Muscle layer of colon (tissue), 2 donors: ENCODE results near the gene PTBP3.
A peak's percentile ranks its signal among the peaks of the same experiment; 100 is the strongest.

Experiments
- H3K27ac ChIP-seq: one replicate; pipeline ENCODE4 v1.7.0; 2013; ENCODE audit warnings: low read depth, mild to moderate bottlenecking, low read length, moderate library complexity
- H3K27me3 ChIP-seq, 2 donors: one replicate each; pipeline ENCODE4 v1.7.0; 2013; ENCODE audit warnings: low read length in 2 of 2, mild to moderate bottlenecking in 2 of 2; ENCODE audit not compliant: insufficient read depth in 2 of 2, control insufficient read depth in 1 of 2
- H3K36me3 ChIP-seq: one replicate; pipeline ENCODE4 v1.7.0; 2013; ENCODE audit warnings: mild to moderate bottlenecking, low read length; ENCODE audit not compliant: insufficient read depth
- H3K4me1 ChIP-seq: one replicate; pipeline ENCODE4 v1.7.0; 2013; ENCODE audit warnings: mild to moderate bottlenecking, low read length; ENCODE audit not compliant: insufficient read depth
- H3K4me3 ChIP-seq, 2 donors: one replicate each; pipeline ENCODE4 v1.7.0; 2013; ENCODE audit warnings: low read length in 2 of 2, low read depth in 1 of 2, mild to moderate bottlenecking in 1 of 2, moderate library complexity in 1 of 2
- H3K9ac ChIP-seq: one replicate; pipeline ENCODE4 v1.7.0; 2013; ENCODE audit warnings: low read length
- H3K9me3 ChIP-seq: one replicate; pipeline ENCODE4 v1.7.0; 2013; ENCODE audit warnings: mild to moderate bottlenecking, low read length
- donor health status: abdominal sarcoma.
- donor health status: Adenocarcinoma of cecum.

The PTBP3 gene, protein sequence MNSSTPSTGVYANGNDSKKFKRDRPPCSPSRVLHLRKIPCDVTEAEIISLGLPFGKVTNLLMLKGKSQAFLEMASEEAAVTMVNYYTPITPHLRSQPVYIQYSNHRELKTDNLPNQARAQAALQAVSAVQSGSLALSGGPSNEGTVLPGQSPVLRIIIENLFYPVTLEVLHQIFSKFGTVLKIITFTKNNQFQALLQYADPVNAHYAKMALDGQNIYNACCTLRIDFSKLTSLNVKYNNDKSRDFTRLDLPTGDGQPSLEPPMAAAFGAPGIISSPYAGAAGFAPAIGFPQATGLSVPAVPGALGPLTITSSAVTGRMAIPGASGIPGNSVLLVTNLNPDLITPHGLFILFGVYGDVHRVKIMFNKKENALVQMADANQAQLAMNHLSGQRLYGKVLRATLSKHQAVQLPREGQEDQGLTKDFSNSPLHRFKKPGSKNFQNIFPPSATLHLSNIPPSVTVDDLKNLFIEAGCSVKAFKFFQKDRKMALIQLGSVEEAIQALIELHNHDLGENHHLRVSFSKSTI

GRCh38 chr9:112332977-112333638, at the start of gene PTBP3:
Gene PTBP3, minus strand, starts transcription at chr9:112333619. Its CDS starts 35,754 bp downstream, at chr9:112297865.
- no peaks in the 10 kb centered on the region for H3K36me3 ChIP-seq
- peak within 1 kb of the TSS; percentile 58 for H3K9ac ChIP-seq
- H3K4me3 ChIP-seq: peak within 1 kb of the TSS; percentile 81 to 98
- H3K27ac ChIP-seq: peak within 1 kb of the TSS; percentile 97
- no peaks in the 10 kb centered on the region for H3K27me3 ChIP-seq
- peaks cover 15% of the 10 kb centered on the region for H3K4me1 ChIP-seq
- no peaks in the 10 kb centered on the region for H3K9me3 ChIP-seq

- Histone ChIP-seq H3K36me3 (no peaks in the 10 kb centered on the region), H3K4me3 (no peak overlapping the region), H3K9me3 (no peaks in the 10 kb centered on the region), H3K27me3 (no peaks in the 10 kb centered on the region), H3K4me1 (peaks cover 28% of the 10 kb centered on the region), H3K9ac (no peak overlapping the region), H3K27ac (no peak overlapping the region)
These were observed 49.3 kb upstream of the PTBP3 start for GRCh38 chr9:112382501-112383364.

- Histone ChIP-seq H3K9ac (no peak overlapping the region), H3K27me3 (no peaks in the 10 kb centered on the region), H3K4me3 (no peak overlapping the region), H3K9me3 (no peaks in the 10 kb centered on the region), H3K27ac (no peak overlapping the region), H3K36me3 (no peaks in the 10 kb centered on the region), H3K4me1 (peaks cover 34% of the 10 kb centered on the region)
These were observed 48.6 kb upstream of the PTBP3 start for GRCh38 chr9:112382066-112382465.

- peaks cover 40% of the 10 kb centered on the region for H3K4me1 ChIP-seq
- no peaks in the 10 kb centered on the region for H3K9me3 ChIP-seq
- H3K36me3 ChIP-seq: no peaks in the 10 kb centered on the region
- peak overlapping the region; percentile 87 for H3K27ac ChIP-seq
- H3K9ac ChIP-seq: peak overlapping the region; percentile 30
- H3K4me3 ChIP-seq: peak overlapping the region in 1 of 2 donors; percentile 82
- H3K27me3 ChIP-seq: no peaks in the 10 kb centered on the region
These were observed 47.4 kb upstream of the PTBP3 start for GRCh38 chr9:112380825-112381221.

GRCh38 chr9:112380102-112380824, 46.8 kb upstream of the PTBP3 start, which contains the start of gene HSDL2:
Gene HSDL2, plus strand, starts transcription at chr9:112380108. Its CDS starts 56 bp downstream, at chr9:112380164.
- peak within 1 kb of the TSS; percentile 87 to 91 for H3K4me3 ChIP-seq
- H3K36me3 ChIP-seq: no peaks in the 10 kb centered on the region
- H3K9ac ChIP-seq: peak within 1 kb of the TSS; percentile 52
- peak within 1 kb of the TSS; percentile 92 for H3K27ac ChIP-seq
- H3K27me3 ChIP-seq: no peaks in the 10 kb centered on the region
- peaks cover 40% of the 10 kb centered on the region for H3K4me1 ChIP-seq
- H3K9me3 ChIP-seq: no peaks in the 10 kb centered on the region

GRCh38 chr9:112379177-112380101, 46.0 kb upstream of the PTBP3 start:
- Histone ChIP-seq H3K9me3 (no peaks in the 10 kb centered on the region), H3K9ac (peak overlapping the region; percentile 52), H3K36me3 (no peaks in the 10 kb centered on the region), H3K27me3 (no peaks in the 10 kb centered on the region), H3K4me1 (peaks cover 34% of the 10 kb centered on the region), H3K4me3 (peak overlapping the region; percentile 87 to 91), H3K27ac (peak overlapping the region; percentile 92)

DNA sequence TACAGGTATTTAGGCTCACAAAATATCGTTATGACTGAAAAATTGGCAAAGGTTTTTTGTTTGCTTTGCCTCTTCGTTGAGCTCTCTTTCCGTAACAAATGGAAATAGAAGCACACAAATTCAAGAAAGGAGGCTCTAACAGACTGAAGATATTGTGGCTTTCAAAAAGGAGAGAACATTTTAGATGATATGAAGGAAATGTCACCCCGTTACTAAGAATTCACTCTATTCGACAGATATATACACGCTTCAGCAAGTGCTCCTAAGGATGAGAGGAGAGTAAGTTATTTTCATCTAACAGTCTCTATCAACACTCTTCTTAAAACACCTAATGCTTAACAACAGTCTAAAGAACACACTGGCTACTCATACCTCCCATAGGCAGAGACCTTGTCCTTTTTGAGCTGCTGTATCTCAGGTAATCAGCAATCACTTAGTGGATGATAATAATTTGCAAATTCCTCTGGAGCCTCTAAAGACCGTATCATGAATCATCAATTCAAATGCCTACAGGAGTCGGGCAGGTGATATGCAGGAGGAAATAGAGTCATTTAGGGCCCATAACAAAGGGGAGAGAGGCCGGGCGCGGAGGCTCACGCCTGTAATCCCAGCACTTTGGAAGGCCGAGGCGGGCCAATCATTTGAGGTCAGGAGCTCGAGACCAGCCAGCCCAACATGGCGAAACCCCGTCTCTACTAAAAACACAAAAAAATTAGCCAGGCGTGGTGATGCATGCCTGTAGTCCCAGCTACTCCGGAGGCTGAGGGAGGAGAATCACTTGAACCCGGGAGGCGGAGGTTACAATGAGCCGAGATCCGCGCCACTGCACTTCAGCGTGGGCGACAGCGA, 45.1 kb upstream of the PTBP3 start:
- Histone ChIP-seq H3K4me1 (peaks cover 28% of the 10 kb centered on the region), H3K27me3 (no peaks in the 10 kb centered on the region), H3K4me3 (peak overlapping the region; percentile 66 to 91), H3K27ac (peak overlapping the region; percentile 92), H3K9me3 (no peaks in the 10 kb centered on the region), H3K36me3 (no peaks in the 10 kb centered on the region), H3K9ac (peak overlapping the region; percentile 52)

GRCh38 chr9:112377684-112378327, 44.4 kb upstream of the PTBP3 start:
- no peaks in the 10 kb centered on the region for H3K36me3 ChIP-seq
- H3K27ac ChIP-seq: no peak overlapping the region
- H3K9ac ChIP-seq: peak overlapping the region; percentile 52
- H3K4me1 ChIP-seq: peaks cover 28% of the 10 kb centered on the region
- no peaks in the 10 kb centered on the region for H3K9me3 ChIP-seq
- H3K4me3 ChIP-seq: peak overlapping the region in 1 of 2 donors; percentile 91
- no peaks in the 10 kb centered on the region for H3K27me3 ChIP-seq

- H3K27ac ChIP-seq: no peak overlapping the region
- H3K36me3 ChIP-seq: no peaks in the 10 kb centered on the region
- no peak overlapping the region for H3K9ac ChIP-seq
- peaks cover 28% of the 10 kb centered on the region for H3K4me1 ChIP-seq
- H3K4me3 ChIP-seq: no peak overlapping the region
- no peaks in the 10 kb centered on the region for H3K27me3 ChIP-seq
- no peaks in the 10 kb centered on the region for H3K9me3 ChIP-seq
These were observed 43.7 kb upstream of the PTBP3 start for GRCh38 chr9:112377087-112377486.
